Gastroesophageal sphincter (tissue), 4 donors: ENCODE data around the gene C5orf46. TPM values are rescaled to one million over a fixed set of nuclear protein-coding genes. Genes with fewer than 3 reads are reported as not detected.

Experiments used
- ATAC-seq: fragments of 150-250 bp; one replicate; pipeline ENCODE4 v1.9.1; 2016; ENCODE audit warnings: mild to moderate bottlenecking, moderate library complexity
- H3K27ac ChIP-seq, 4 donors: fragments of 200-600 bp; sonication (generic) in 3 of 4; 1 replicate in 3 of 4; 2 replicates in 1 of 4; pipeline ENCODE4 v1.5.1; 2016 to 2019
- H3K27me3 ChIP-seq: fragments of 200-600 bp; sonication (generic); one replicate; pipeline ENCODE4 v1.5.1; 2019
- H3K36me3 ChIP-seq, 2 donors: fragments of 200-600 bp; sonication (generic); one replicate each; pipeline ENCODE4 v1.5.1; 2019; ENCODE audit warnings: control low read depth in 1 of 2
- H3K4me1 ChIP-seq, 3 donors: fragments of 200-600 bp; sonication (generic); 1 replicate in 2 of 3; 2 replicates in 1 of 3; pipeline ENCODE4 v1.5.1; 2016 to 2019; ENCODE audit warnings: control low read depth in 2 of 3
- H3K4me3 ChIP-seq, 2 donors: fragments of 200-600 bp; sonication (generic); one replicate each; pipeline ENCODE4 v1.5.1; 2019; ENCODE audit warnings: mild to moderate bottlenecking in 1 of 2, moderate library complexity in 1 of 2
- H3K9me3 ChIP-seq, 3 donors: fragments of 200-600 bp; sonication (generic); one replicate each; pipeline ENCODE4 v1.5.1; 2017 to 2019; ENCODE audit warnings: control low read depth in 2 of 3
- EP300 ChIP-seq: sonication (generic); formaldehyde crosslinking; IDR thresholded peaks from one replicate; pipeline ENCODE4 v1.6.1; 2017; ENCODE audit warnings: antibody characterized with exemption, mild to moderate bottlenecking
- POLR2A ChIP-seq, 2 donors: fragments of 450-650 bp; IDR thresholded peaks; one replicate each; pipeline ENCODE4 v1.6.1; 2017; ENCODE audit warnings: antibody characterized with exemption in 2 of 2, mild to moderate bottlenecking in 2 of 2, moderate library complexity in 1 of 2
- POLR2AphosphoS5 ChIP-seq: sonication (generic); formaldehyde crosslinking; IDR thresholded peaks from one replicate; pipeline ENCODE4 v1.6.1; 2017; ENCODE audit warnings: antibody characterized with exemption
- WGBS, 2 donors: methylation state at CpG; one replicate each; pipeline ENCODE4 v1.1.5; 2018; ENCODE audit warnings: low coverage in 1 of 2; 5-methylcytosine and 5-hydroxymethylcytosine counted together
- total RNA-seq, 4 donors: library from RNA; depleted of rRNA; stranded (reverse); fragments of >200 nt; gene quantifications; one replicate each; pipeline ENCODE4 v1.1.0, GENCODE V29; 2016
- TF ChIP-seq, protein P1 (sequence below), 4 experiments: fragments of 200-600 bp in 2 of 4; fragments of 450-650 bp in 2 of 4; sonication (generic) in 1 of 4; IDR thresholded peaks; one replicate each; pipeline ENCODE4 v1.5.1; 2017 to 2019; ENCODE audit warnings: antibody characterized with exemption in 4 of 4, mild to moderate bottlenecking in 2 of 4, moderate library complexity in 2 of 4

C5orf46 gene
- total RNA-seq, 4 donors from 2014 or later, result not detected

DNA sequence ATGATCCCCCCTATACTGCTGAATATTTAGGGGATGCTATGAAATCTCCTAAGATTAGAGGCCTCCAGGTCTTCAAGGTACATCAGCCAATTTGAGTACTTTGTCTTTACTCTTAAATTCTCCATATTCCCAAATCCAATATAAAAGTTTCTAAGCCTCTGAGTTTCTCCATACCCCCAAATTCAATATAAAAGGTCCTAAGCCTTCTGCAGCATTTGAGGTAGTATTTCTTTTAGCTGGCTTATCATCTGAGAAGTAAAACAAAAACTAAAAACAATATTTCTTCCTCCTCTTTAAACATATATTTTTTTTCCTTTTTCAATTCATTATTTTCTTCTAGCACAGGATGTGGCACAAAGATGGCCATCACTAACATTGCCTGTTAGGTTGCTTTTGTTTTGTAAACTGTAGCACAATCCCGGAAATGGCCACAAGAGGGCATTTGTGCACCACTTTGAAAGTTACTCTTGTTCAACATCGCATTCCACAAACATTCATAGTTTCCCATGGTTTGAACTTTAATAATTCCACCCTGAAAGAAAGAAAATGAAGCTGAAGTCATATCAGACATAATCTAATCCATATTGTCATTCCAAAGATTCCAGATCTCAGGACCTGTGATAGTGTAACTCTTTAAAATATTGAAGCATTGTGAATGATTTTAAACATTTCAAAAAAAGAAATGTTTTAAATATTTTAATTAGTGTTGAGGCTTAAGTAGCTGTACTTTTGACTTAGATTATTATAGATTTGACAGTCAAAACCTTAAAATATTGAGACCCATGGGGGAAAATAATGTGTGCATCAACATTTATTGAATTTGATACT lies 48.8 kb downstream of the C5orf46 start:
- Histone ChIP-seq H3K4me3 (no peak overlapping the region), H3K4me1 (no peaks in the 10 kb centered on the region), H3K27ac (no peak overlapping the region), H3K9me3 (no peaks in the 10 kb centered on the region), H3K27me3 (peaks cover 6% of the 10 kb centered on the region), H3K36me3 (no peaks in the 10 kb centered on the region)
- ATAC-seq, result no peak
- no peak for TF ChIP-seq POLR2AphosphoS5
- TF ChIP-seq, protein P1, sequence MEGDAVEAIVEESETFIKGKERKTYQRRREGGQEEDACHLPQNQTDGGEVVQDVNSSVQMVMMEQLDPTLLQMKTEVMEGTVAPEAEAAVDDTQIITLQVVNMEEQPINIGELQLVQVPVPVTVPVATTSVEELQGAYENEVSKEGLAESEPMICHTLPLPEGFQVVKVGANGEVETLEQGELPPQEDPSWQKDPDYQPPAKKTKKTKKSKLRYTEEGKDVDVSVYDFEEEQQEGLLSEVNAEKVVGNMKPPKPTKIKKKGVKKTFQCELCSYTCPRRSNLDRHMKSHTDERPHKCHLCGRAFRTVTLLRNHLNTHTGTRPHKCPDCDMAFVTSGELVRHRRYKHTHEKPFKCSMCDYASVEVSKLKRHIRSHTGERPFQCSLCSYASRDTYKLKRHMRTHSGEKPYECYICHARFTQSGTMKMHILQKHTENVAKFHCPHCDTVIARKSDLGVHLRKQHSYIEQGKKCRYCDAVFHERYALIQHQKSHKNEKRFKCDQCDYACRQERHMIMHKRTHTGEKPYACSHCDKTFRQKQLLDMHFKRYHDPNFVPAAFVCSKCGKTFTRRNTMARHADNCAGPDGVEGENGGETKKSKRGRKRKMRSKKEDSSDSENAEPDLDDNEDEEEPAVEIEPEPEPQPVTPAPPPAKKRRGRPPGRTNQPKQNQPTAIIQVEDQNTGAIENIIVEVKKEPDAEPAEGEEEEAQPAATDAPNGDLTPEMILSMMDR (IDR thresholded peaks at IDR 0.05), result peak; percentile 67 to 79 (median 70)
- WGBS, 2 donors, result 0% methylated on average over 2 of the region's 2 CpGs

DNA sequence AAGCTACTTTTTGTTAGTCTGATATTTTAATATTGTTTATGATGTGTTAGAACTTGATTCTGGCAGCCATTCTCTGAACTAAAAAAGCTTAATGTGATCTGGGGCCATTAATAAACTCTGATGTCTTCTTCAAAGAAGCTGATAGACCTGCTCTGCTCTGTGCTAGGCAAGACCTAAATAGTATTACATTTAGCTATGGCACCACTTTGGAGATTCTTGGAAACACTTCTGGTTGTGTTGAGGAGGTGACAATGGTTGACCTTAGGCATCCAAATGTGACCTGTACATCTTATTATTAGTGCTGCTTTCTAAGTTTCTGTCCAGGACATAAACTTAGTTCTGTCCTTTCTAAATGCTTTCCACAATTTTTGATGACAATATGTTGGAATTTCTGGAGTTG lies 49.5 kb downstream of the C5orf46 start:
- ATAC-seq, result no peak
- Histone ChIP-seq H3K4me1 (no peaks in the 10 kb centered on the region), H3K27me3 (peaks cover 6% of the 10 kb centered on the region), H3K9me3 (no peaks in the 10 kb centered on the region), H3K27ac (no peak overlapping the region), H3K36me3 (no peaks in the 10 kb centered on the region), H3K4me3 (no peak overlapping the region)
- TF ChIP-seq POLR2A (IDR thresholded peaks at IDR 0.05) (no peak), EP300 (no peak), POLR2AphosphoS5 (no peak)
- TF ChIP-seq, protein P1 (IDR thresholded peaks at IDR 0.05), result no peak

DNA sequence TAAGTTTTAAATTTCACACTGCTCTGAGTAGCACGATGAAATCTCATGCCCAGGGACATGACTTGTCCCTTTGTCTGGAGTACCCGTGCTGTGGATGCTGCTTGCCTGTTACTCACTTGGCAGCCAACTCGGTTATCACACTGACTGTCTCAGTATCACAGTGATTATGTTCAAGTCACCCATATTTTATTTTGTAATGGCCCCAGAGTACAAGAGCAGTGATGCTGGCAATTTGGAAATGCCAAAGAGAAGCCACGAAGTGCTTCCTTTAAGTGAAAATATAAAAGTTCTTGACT lies 50.6 kb downstream of the C5orf46 start:
- Histone ChIP-seq H3K36me3 (no peaks in the 10 kb centered on the region), H3K27ac (no peak overlapping the region), H3K4me3 (no peak overlapping the region), H3K27me3 (peaks cover 6% of the 10 kb centered on the region), H3K9me3 (no peaks in the 10 kb centered on the region), H3K4me1 (no peaks in the 10 kb centered on the region)
- TF ChIP-seq POLR2A (IDR thresholded peaks at IDR 0.05) (no peak), EP300 (no peak), POLR2AphosphoS5 (no peak)
- TF ChIP-seq, protein P1 (IDR thresholded peaks at IDR 0.05), result no peak
- ATAC-seq, result no peak
- 27 to 45% methylated on average over 4 of the region's 4 CpGs for WGBS, 2 donors

DNA sequence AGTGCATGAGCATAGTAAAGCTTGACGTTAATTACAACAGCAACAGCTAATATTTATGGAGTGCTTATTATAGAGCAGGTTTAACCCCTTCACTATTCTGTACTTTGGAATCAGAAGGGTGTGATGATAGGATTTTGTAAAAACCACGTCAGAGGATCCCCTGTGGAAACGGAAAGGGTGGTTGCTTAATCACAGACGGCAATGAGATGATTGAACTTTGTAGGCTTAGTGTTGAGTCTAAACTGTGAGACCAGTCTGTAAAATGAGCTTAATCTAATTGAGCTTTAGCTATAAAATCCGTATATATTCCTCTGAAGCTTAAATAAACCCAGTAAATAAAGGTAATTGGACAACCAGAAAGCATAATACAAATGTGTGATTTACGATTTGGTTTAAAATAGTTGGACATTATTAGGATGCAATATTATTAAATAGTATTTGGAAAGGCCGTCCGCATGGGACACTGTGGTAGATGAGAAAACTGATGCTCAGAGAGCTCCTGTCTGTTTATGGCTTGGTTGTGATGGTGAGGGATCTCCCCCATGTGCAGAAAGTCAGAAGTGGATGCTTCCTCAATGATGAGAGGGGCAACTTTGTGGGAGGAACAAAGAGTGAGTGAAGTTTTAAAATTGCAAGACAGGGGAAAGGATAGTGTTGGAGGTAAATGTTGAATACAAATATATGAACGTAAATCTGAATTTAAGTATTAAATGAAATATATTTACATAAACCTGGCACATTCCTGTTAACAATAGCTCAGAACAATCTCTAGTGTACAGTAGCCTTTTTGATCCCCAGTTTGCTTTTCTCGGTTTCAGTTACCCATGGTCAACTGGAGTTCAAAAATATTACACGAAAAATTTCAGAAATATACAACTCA lies 51.2 kb downstream of the C5orf46 start:
- H3K4me3 ChIP-seq, result no peak overlapping the region
- H3K4me1 ChIP-seq, result no peaks in the 10 kb centered on the region
- no peak overlapping the region for H3K27ac ChIP-seq
- TF ChIP-seq, protein P1 (IDR thresholded peaks at IDR 0.05), result no peak
- no peak for TF ChIP-seq POLR2A (IDR thresholded peaks at IDR 0.05)
- TF ChIP-seq EP300, result no peak
- no peak for TF ChIP-seq POLR2AphosphoS5
- no peaks in the 10 kb centered on the region for H3K36me3 ChIP-seq
- no peaks in the 10 kb centered on the region for H3K9me3 ChIP-seq
- 58 to 59% methylated on average over 9 to 11 of the region's 11 CpGs for WGBS, 2 donors
- H3K27me3 ChIP-seq, result peaks cover 6% of the 10 kb centered on the region
- ATAC-seq, result no peak
